Caco-2 (cell line): Measurements from ENCODE around the gene AADAC. TPM values are rescaled to one million over a fixed set of nuclear protein-coding genes. Genes with fewer than 3 reads are reported as not detected.
A peak's percentile ranks its signal among the peaks of the same experiment; 100 is the strongest.
"Not testable (repeated sequence)": the region's sequence is repeated elsewhere in the genome, so short reads cannot be mapped to it uniquely, and the experiment has no call there.

ENCODE experiments used
- Bru-seq: library from RNA; stranded (reverse); fragments of 400-500 nt; gene quantifications from one replicate; lab custom pipeline; 2021; lab: Mats Ljungman, UMichigan
- BruChase-seq, 2 experiments: library from RNA; stranded (reverse); fragments of 400-500 nt; gene quantifications; one replicate each; lab custom pipeline; 2021; lab: Mats Ljungman, UMichigan
- BruUV-seq: library from RNA; stranded (reverse); fragments of 400-500 nt; replicated peaks from 2 replicates; lab custom pipeline; 2021; lab: Mats Ljungman, UMichigan
- CTCF ChIA-PET: fragments of 300-600 bp; sonication (Branson Sonifier 250); formaldehyde crosslinking; loops from one replicate; lab custom pipeline; 2022; ENCODE audit warnings: antibody characterized with exemption; lab: Charles Lee
- POLR2A ChIA-PET: fragments of 300-600 bp; sonication (Branson Sonifier 250); formaldehyde crosslinking; loops from one replicate; lab custom pipeline; 2022; ENCODE audit warnings: antibody characterized with exemption; lab: Charles Lee
- DNase-seq, 2 experiments: peaks; one replicate each; pipeline versions ENCODE4 v3.0.0 to v3.0.0-alpha.2; 2020 to 2022
- H3K27me3 ChIP-seq: replicated peaks from 2 replicates; pipeline ENCODE4 v1.6.0; 2011; ENCODE audit warnings: low read length; ENCODE audit not compliant: control insufficient read depth, insufficient read depth
- H3K36me3 ChIP-seq: 2 replicates; pipeline ENCODE4 v1.5.1; 2011; ENCODE audit warnings: low read length; ENCODE audit not compliant: control insufficient read depth, insufficient read depth
- H3K4me1 ChIP-seq: fragments of 250-450 bp; sonication (Bioruptor Pico); 2 replicates; pipeline ENCODE4 v1.5.1; 2020; ENCODE audit warnings: mild to moderate bottlenecking
- H3K4me3 ChIP-seq: 2 replicates; pipeline ENCODE4 v1.5.1; 2011; ENCODE audit warnings: low read depth, mild to moderate bottlenecking, control low read depth, low read length
- H3K9me3 ChIP-seq: fragments of 250-450 bp; sonication (Bioruptor Pico); 2 replicates; pipeline ENCODE4 v1.5.1; 2020; ENCODE audit warnings: mild to moderate bottlenecking, moderate library complexity
- H3K27ac Mint-ChIP-seq: one replicate; pipeline ENCODE4 v1.8.0; 2022; ENCODE audit warnings: mixed read lengths; ENCODE audit not compliant: unreplicated experiment
- H3K27me3 Mint-ChIP-seq: one replicate; pipeline ENCODE4 v1.8.0; 2022; ENCODE audit warnings: mixed read lengths; ENCODE audit not compliant: insufficient read depth, unreplicated experiment
- H3K36me3 Mint-ChIP-seq: one replicate; pipeline ENCODE4 v1.8.0; 2022; ENCODE audit warnings: mild to moderate bottlenecking, mixed read lengths; ENCODE audit not compliant: insufficient read depth, unreplicated experiment
- H3K4me1 Mint-ChIP-seq: one replicate; pipeline ENCODE4 v1.8.0; 2022; ENCODE audit warnings: low read depth, mixed read lengths; ENCODE audit not compliant: unreplicated experiment
- H3K4me3 Mint-ChIP-seq: one replicate; pipeline ENCODE4 v1.8.0; 2022; ENCODE audit warnings: mild to moderate bottlenecking, moderate library complexity, mixed read lengths; ENCODE audit not compliant: unreplicated experiment
- H3K9me3 Mint-ChIP-seq: one replicate; pipeline ENCODE4 v1.8.0; 2022; ENCODE audit warnings: mixed read lengths; ENCODE audit not compliant: unreplicated experiment
- intact Hi-C: fragments of 100-400 bp; cut with micrococcal nuclease; formaldehyde crosslinking; loops from one replicate; pipeline ENCODE4 v1.10.0; 2022; ENCODE audit not compliant: unreplicated experiment
- long read RNA-seq: library from polyadenylated mRNA; stranded (forward); transcript quantifications from one replicate; pipeline ENCODE4 v2.0.0, GENCODE V29; 2022
- total RNA-seq: library from RNA; stranded (reverse); gene quantifications from 2 replicates; pipeline ENCODE4 v1.2.3, GENCODE V29; 2022
- TF ChIP-seq, protein P1 (sequence below), 2 experiments: fragments of 200-600 bp in 1 of 2; IDR thresholded peaks; 1 replicate in 1 of 2; 2 replicates in 1 of 2; pipeline versions ENCODE4 v1.5.1 to v1.8.0; 2011 to 2022; ENCODE audit warnings: antibody characterized with exemption in 1 of 2, control low read depth in 1 of 2, inconsistent platforms in 1 of 2, low read depth in 1 of 2, low read length in 1 of 2, mild to moderate bottlenecking in 1 of 2, moderate library complexity in 1 of 2; ENCODE audit not compliant: insufficient read depth in 1 of 2, severe bottlenecking in 1 of 2, unreplicated experiment in 1 of 2

AADAC gene, protein sequence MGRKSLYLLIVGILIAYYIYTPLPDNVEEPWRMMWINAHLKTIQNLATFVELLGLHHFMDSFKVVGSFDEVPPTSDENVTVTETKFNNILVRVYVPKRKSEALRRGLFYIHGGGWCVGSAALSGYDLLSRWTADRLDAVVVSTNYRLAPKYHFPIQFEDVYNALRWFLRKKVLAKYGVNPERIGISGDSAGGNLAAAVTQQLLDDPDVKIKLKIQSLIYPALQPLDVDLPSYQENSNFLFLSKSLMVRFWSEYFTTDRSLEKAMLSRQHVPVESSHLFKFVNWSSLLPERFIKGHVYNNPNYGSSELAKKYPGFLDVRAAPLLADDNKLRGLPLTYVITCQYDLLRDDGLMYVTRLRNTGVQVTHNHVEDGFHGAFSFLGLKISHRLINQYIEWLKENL
- total RNA-seq, result 0.57 and 1.1 TPM in 2 replicates
- Bru-seq, nascent RNA, result percentile 36 among the genes with signal in this experiment
- BruChase-seq, experiment 1, labeled RNA remaining after a 2-hour chase, result percentile 30 among the genes with signal in this experiment
- percentile 35 among the genes with signal in this experiment for BruChase-seq, experiment 2, labeled RNA remaining after a 6-hour chase
- long read RNA-seq, partial matches to known transcripts, result 1 of 5 reads
- long read RNA-seq, other reads (novel, unspliced or antisense), result 0 of 5 reads

DNA sequence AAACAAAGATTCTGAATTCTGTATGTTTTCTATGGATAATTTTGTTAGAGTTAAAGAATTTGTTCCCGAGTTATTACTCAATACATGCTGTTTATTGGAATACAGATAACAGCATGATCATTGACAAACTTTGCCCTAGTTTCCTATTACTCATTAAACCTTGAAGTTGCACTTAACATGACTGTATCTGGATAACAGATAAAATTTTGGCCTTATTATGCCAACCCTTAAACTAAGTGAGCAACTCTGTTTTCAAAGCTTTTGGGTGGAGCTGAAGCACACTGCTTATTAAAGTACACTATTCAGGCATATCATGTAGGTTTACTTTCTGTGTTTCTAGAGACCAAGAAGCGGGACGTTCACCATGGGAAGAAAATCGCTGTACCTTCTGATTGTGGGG, at the start of gene AADAC:
Gene AADAC (plus strand): TSS at position 318 of the 400 bp plus-strand sequence. CDS start 47 bp downstream, at position 365.
- H3K4me3 ChIP-seq, result no peak within 1 kb of the TSS
- Mint-ChIP-seq H3K27me3 (no peaks in the 10 kb centered on the region), H3K27ac (no peak within 1 kb of the TSS), H3K36me3 (no peaks in the 10 kb centered on the region), H3K9me3 (no peaks in the 10 kb centered on the region), H3K4me3 (no peak within 1 kb of the TSS), H3K4me1 (peaks cover 21% of the 10 kb centered on the region)
- H3K4me1 ChIP-seq, result peaks cover 42% of the 10 kb centered on the region
- BruUV-seq, result no TSS peak
- no peaks in the 10 kb centered on the region for H3K9me3 ChIP-seq
- intact Hi-C loops, result no loop called here
- POLR2A ChIA-PET, result no interaction called here
- DNase-seq, result no peak
- TF ChIP-seq, protein P1, sequence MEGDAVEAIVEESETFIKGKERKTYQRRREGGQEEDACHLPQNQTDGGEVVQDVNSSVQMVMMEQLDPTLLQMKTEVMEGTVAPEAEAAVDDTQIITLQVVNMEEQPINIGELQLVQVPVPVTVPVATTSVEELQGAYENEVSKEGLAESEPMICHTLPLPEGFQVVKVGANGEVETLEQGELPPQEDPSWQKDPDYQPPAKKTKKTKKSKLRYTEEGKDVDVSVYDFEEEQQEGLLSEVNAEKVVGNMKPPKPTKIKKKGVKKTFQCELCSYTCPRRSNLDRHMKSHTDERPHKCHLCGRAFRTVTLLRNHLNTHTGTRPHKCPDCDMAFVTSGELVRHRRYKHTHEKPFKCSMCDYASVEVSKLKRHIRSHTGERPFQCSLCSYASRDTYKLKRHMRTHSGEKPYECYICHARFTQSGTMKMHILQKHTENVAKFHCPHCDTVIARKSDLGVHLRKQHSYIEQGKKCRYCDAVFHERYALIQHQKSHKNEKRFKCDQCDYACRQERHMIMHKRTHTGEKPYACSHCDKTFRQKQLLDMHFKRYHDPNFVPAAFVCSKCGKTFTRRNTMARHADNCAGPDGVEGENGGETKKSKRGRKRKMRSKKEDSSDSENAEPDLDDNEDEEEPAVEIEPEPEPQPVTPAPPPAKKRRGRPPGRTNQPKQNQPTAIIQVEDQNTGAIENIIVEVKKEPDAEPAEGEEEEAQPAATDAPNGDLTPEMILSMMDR (IDR thresholded peaks at IDR 0.05; ENCODE audit: insufficient read depth in 1 of 2, low read depth in 1 of 2, low read length in 1 of 2, severe bottlenecking in 1 of 2, unreplicated experiment in 1 of 2), result no peak
- H3K36me3 ChIP-seq, result no peaks in the 10 kb centered on the region
- no peaks in the 10 kb centered on the region for H3K27me3 ChIP-seq
- CTCF ChIA-PET, result no interaction called here

DNA sequence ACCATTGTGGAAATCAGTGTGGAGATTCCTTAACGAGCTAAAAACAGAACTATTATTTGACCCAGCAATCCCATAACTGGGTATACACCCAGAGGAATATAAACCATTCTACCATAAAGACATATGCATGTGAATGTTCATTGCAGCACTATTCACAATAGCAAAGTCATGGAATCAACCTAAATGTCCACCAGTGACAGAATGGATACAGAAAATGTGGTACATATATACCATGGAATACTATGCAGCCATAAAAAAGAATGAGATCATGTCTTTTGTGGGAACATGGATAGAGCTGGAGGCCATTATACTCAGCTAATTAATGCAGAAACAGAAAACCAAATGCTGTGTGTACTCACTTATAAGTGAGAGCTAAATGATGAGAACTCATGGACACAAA, 49.2 kb upstream of the AADAC start:
- DNase-seq, H3K27ac Mint-ChIP-seq, H3K4me1 ChIP-seq, CTCF ChIA-PET, H3K4me3 Mint-ChIP-seq, H3K9me3 Mint-ChIP-seq, H3K4me3 ChIP-seq, H3K27me3 Mint-ChIP-seq, H3K9me3 ChIP-seq, H3K36me3 Mint-ChIP-seq, BruUV-seq, POLR2A ChIA-PET, H3K36me3 ChIP-seq, H3K27me3 ChIP-seq, intact Hi-C loops: not testable (repeated sequence)
- H3K4me1 Mint-ChIP-seq, result peaks cover 13% of the 10 kb centered on the region

DNA sequence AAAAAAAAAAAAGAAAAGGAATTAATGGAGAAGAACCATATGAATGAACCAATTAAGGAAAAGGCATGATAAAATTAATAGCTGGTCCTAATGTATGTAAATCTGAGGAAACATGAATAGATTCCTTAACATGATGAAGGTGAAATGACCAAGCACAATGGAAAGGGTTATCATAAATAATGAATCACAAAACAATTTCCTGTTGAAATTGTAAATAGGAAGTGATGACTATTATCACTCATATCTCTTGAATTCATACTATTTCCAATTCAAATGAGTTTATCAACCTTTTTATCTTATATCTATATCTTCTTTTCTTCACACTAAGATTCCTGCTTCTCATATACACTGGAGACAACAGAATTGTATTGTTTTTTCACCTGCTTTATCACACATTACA, 48.2 kb upstream of the AADAC start:
- Mint-ChIP-seq H3K36me3 (no peaks in the 10 kb centered on the region), H3K4me3 (no peak overlapping the region), H3K4me1 (peaks cover 20% of the 10 kb centered on the region), H3K27me3 (no peaks in the 10 kb centered on the region), H3K9me3 (no peaks in the 10 kb centered on the region), H3K27ac (no peak overlapping the region)
- no TSS peak for BruUV-seq
- TF ChIP-seq, protein P1 (IDR thresholded peaks at IDR 0.05; ENCODE audit: insufficient read depth in 1 of 2, low read depth in 1 of 2, low read length in 1 of 2, severe bottlenecking in 1 of 2, unreplicated experiment in 1 of 2), result no peak
- Histone ChIP-seq H3K4me3 (no peak overlapping the region), H3K27me3 (no peaks in the 10 kb centered on the region), H3K36me3 (no peaks in the 10 kb centered on the region), H3K9me3 (no peaks in the 10 kb centered on the region), H3K4me1 (peaks cover 15% of the 10 kb centered on the region)
- intact Hi-C loops, result no loop called here
- ChIA-PET POLR2A (no interaction called here), CTCF (no interaction called here)
- no peak for DNase-seq
